Ovary (tissue), 3 donors: Measurements from ENCODE around the gene ADAM33.

Experiments
- EP300 ChIP-seq: sonication (generic); formaldehyde crosslinking; IDR thresholded peaks from one replicate; pipeline ENCODE4 v1.6.1; 2017; ENCODE audit warnings: antibody characterized with exemption
- TF ChIP-seq, protein P1 (sequence below), 3 donors: fragments of 450-650 bp in 2 of 3; fragments of 200-600 bp in 1 of 3; IDR thresholded peaks; one replicate each; pipeline versions ENCODE4 v1.5.1 to v1.8.0; 2016 to 2022; ENCODE audit warnings: antibody characterized with exemption in 3 of 3, mild to moderate bottlenecking in 1 of 3
- donor health status: DM: no; HTN: no; CAD: no.

- TF ChIP-seq, protein P1, sequence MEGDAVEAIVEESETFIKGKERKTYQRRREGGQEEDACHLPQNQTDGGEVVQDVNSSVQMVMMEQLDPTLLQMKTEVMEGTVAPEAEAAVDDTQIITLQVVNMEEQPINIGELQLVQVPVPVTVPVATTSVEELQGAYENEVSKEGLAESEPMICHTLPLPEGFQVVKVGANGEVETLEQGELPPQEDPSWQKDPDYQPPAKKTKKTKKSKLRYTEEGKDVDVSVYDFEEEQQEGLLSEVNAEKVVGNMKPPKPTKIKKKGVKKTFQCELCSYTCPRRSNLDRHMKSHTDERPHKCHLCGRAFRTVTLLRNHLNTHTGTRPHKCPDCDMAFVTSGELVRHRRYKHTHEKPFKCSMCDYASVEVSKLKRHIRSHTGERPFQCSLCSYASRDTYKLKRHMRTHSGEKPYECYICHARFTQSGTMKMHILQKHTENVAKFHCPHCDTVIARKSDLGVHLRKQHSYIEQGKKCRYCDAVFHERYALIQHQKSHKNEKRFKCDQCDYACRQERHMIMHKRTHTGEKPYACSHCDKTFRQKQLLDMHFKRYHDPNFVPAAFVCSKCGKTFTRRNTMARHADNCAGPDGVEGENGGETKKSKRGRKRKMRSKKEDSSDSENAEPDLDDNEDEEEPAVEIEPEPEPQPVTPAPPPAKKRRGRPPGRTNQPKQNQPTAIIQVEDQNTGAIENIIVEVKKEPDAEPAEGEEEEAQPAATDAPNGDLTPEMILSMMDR (IDR thresholded peaks at IDR 0.05) = no peak
- no peak for TF ChIP-seq EP300
Measured at GRCh38 chr20:3714092-3714491, 32.3 kb upstream of the ADAM33 start.
